Mesenchymal stem cell (in vitro differentiated cells and primary cell): Measurements from ENCODE around the gene TBC1D32.
A peak's percentile ranks its signal among the peaks of the same experiment; 100 is the strongest.
"Not testable (repeated sequence)": the region's sequence is repeated elsewhere in the genome, so short reads cannot be mapped to it uniquely, and the experiment has no call there.

Experiments
- DNase-seq: peaks from one replicate; pipeline ENCODE4 v3.0.0-alpha.2; 2013
- H2AFZ ChIP-seq: one replicate; pipeline ENCODE4 v1.6.1; 2013; ENCODE audit warnings: low read depth, mild to moderate bottlenecking, control low read depth, inconsistent platforms, low read length, moderate library complexity
- H2AK5ac ChIP-seq: 2 replicates; pipeline ENCODE4 v1.6.1; 2013; ENCODE audit warnings: low read length, moderate library complexity, mild to moderate bottlenecking, inconsistent platforms; ENCODE audit not compliant: severe bottlenecking
- H2BK120ac ChIP-seq: one replicate; pipeline ENCODE4 v1.6.1; 2013; ENCODE audit warnings: low read depth, mild to moderate bottlenecking, inconsistent platforms, low read length, moderate library complexity
- H2BK12ac ChIP-seq, 2 experiments: one replicate each; pipeline ENCODE4 v1.6.1; 2013; ENCODE audit warnings: inconsistent platforms in 2 of 2, low read length in 2 of 2, mild to moderate bottlenecking in 2 of 2, moderate library complexity in 2 of 2, control low read depth in 1 of 2
- H2BK15ac ChIP-seq: one replicate; pipeline ENCODE4 v1.6.1; 2013; ENCODE audit warnings: mild to moderate bottlenecking, low read depth, inconsistent platforms; ENCODE audit not compliant: poor library complexity, severe bottlenecking
- H2BK5ac ChIP-seq: 2 replicates; pipeline ENCODE4 v1.6.1; 2013; ENCODE audit warnings: low read depth, mild to moderate bottlenecking, low read length, control low read depth, inconsistent platforms; ENCODE audit not compliant: poor library complexity, severe bottlenecking
- H3K14ac ChIP-seq, 2 experiments: one replicate each; pipeline ENCODE4 v1.6.1; 2013; ENCODE audit warnings: inconsistent platforms in 2 of 2, low read length in 2 of 2, control low read depth in 1 of 2, mild to moderate bottlenecking in 1 of 2, moderate library complexity in 1 of 2
- H3K18ac ChIP-seq, 2 experiments: one replicate each; pipeline ENCODE4 v1.6.1; 2013; ENCODE audit warnings: inconsistent platforms in 2 of 2, low read length in 2 of 2, control low read depth in 1 of 2, low read depth in 1 of 2, mild to moderate bottlenecking in 1 of 2
- H3K23ac ChIP-seq, 2 experiments: one replicate each; pipeline ENCODE4 v1.6.1; 2013; ENCODE audit warnings: inconsistent platforms in 2 of 2, low read length in 2 of 2, mild to moderate bottlenecking in 2 of 2, moderate library complexity in 2 of 2, control low read depth in 1 of 2
- H3K27ac ChIP-seq: 2 replicates; pipeline ENCODE4 v1.5.1; 2013; ENCODE audit warnings: mild to moderate bottlenecking, moderate library complexity, low read length, control low read depth, inconsistent platforms; ENCODE audit not compliant: poor library complexity, severe bottlenecking
- H3K27me3 ChIP-seq, 2 experiments: 2 replicates each; pipeline versions ENCODE4 v1.6.1 to v1.7.0; 2013; ENCODE audit warnings: low read length in 2 of 2, mild to moderate bottlenecking in 2 of 2, moderate library complexity in 2 of 2, control low read depth in 1 of 2, inconsistent platforms in 1 of 2; ENCODE audit not compliant: control insufficient read depth in 1 of 2, insufficient read depth in 1 of 2
- H3K36me3 ChIP-seq, 2 experiments: 2 replicates each; pipeline versions ENCODE4 v1.6.1 to v1.7.0; 2013; ENCODE audit warnings: low read length in 2 of 2, control low read depth in 1 of 2, inconsistent platforms in 1 of 2, low read depth in 1 of 2, mild to moderate bottlenecking in 1 of 2; ENCODE audit not compliant: insufficient read depth in 2 of 2, control insufficient read depth in 1 of 2
- H3K4ac ChIP-seq, 2 experiments: one replicate each; pipeline ENCODE4 v1.6.1; 2013; ENCODE audit warnings: inconsistent platforms in 2 of 2, low read length in 2 of 2, mild to moderate bottlenecking in 2 of 2, moderate library complexity in 2 of 2, control low read depth in 1 of 2, low read depth in 1 of 2
- H3K4me1 ChIP-seq: 2 replicates; pipeline ENCODE4 v1.6.1; 2013; ENCODE audit warnings: low read depth, low read length, control low read depth; ENCODE audit not compliant: control insufficient read depth, insufficient read depth
- H3K4me2 ChIP-seq: 2 replicates; pipeline ENCODE4 v1.6.1; 2013; ENCODE audit warnings: low read length, mild to moderate bottlenecking, inconsistent platforms; ENCODE audit not compliant: poor library complexity, severe bottlenecking
- H3K4me3 ChIP-seq, 2 experiments: 2 replicates each; pipeline versions ENCODE4 v1.5.1 to v1.7.0; 2013; ENCODE audit warnings: low read length in 2 of 2, mild to moderate bottlenecking in 2 of 2, control low read depth in 1 of 2, low read depth in 1 of 2; ENCODE audit not compliant: insufficient read depth in 1 of 2
- H3K79me1 ChIP-seq: replicated peaks from 2 replicates; pipeline ENCODE4 v1.6.1; 2013; ENCODE audit warnings: mild to moderate bottlenecking, control low read depth, low read length, inconsistent platforms; ENCODE audit not compliant: poor library complexity, severe bottlenecking
- H3K9ac ChIP-seq: 2 replicates; pipeline ENCODE4 v1.7.0; 2013; ENCODE audit warnings: mild to moderate bottlenecking, low read length, moderate library complexity
- H3K9me3 ChIP-seq: 2 replicates; pipeline ENCODE4 v1.7.0; 2013; ENCODE audit warnings: mild to moderate bottlenecking, low read length; ENCODE audit not compliant: control insufficient read depth
- H4K8ac ChIP-seq: one replicate; pipeline ENCODE4 v1.6.1; 2013; ENCODE audit warnings: inconsistent platforms, mild to moderate bottlenecking, low read length, moderate library complexity
- H4K91ac ChIP-seq: one replicate; pipeline ENCODE4 v1.6.1; 2013; ENCODE audit warnings: mild to moderate bottlenecking, low read length, inconsistent platforms
- WGBS: methylation state at CpG from one replicate; pipeline ENCODE4 v1.1.7; 2013; ENCODE audit warnings: mixed read lengths; 5-methylcytosine and 5-hydroxymethylcytosine counted together

Gene TBC1D32

DNA sequence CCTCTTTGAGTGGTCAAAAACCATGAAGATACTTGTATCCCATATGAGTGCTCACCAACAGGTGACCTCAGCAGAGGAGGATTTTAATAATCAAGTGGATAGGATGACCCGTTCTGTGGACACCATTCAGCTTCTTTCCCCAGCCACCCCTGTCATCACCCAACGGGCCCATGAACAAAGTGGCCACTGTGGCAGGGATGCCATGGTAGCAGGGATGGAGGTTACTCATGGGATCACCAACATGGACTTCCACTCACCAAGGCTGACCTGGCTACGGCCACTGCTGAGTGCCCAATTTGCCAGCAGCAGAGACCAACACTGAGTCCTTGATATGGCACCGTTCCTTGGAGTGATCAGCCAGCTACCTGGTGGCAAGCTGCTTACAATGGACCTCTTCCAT lies 138.2 kb downstream of the TBC1D32 start:
- H2AFZ ChIP-seq, H3K4me3 ChIP-seq, H3K14ac ChIP-seq, H3K36me3 ChIP-seq, H3K79me1 ChIP-seq, H2BK5ac ChIP-seq, H3K18ac ChIP-seq, DNase-seq, H2BK12ac ChIP-seq, H3K9ac ChIP-seq, H3K4me1 ChIP-seq, H3K4me2 ChIP-seq, H3K4ac ChIP-seq, H3K27me3 ChIP-seq, H2BK15ac ChIP-seq, H4K91ac ChIP-seq, H2AK5ac ChIP-seq, H2BK120ac ChIP-seq, H4K8ac ChIP-seq, H3K9me3 ChIP-seq, H3K23ac ChIP-seq, H3K27ac ChIP-seq: not testable (repeated sequence)
- WGBS, result 96% methylated on average over 4 of the region's 4 CpGs

DNA sequence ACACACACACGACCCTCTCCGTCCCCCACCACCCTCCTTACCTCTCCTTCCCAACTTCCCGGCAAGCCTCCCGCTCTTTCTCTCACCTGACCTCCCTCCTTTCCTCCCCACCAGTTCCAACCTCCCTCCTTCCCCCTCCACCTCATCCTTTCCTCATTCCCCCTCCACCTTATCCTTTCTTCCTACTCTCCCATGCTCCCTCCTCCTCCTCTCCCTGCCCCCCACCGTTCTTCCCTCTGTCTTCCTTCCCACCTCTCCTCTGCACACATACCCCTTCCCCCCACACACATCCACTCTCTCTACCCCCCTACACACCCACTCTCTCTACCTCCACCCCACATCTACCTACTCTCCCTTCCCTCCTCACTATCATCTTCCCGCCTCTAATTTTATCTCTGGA lies 144.2 kb downstream of the TBC1D32 start:
- Histone ChIP-seq H3K18ac (peak overlapping the region in 1 of 2 experiments; percentile 8), H3K4me1 (no peaks in the 10 kb centered on the region), H2BK15ac (no peak overlapping the region), H3K36me3 (no peaks in the 10 kb centered on the region), H2BK120ac (no peak overlapping the region), H3K79me1 (no peaks in the 10 kb centered on the region), H2BK5ac (no peak overlapping the region), H3K27me3 (no peaks in the 10 kb centered on the region), H3K4ac (no peak overlapping the region), H4K91ac (peak overlapping the region; percentile 73), H2AK5ac (no peak overlapping the region), H2BK12ac (no peak overlapping the region), H3K23ac (no peak overlapping the region), H3K9ac (no peak overlapping the region), H3K4me2 (no peak overlapping the region), H3K4me3 (no peak overlapping the region), H4K8ac (no peak overlapping the region), H2AFZ (no peak overlapping the region), H3K14ac (no peak overlapping the region), H3K27ac (no peak overlapping the region), H3K9me3 (no peaks in the 10 kb centered on the region)
- WGBS, result 54% methylated on average over 5 of the region's 6 CpGs
- DNase-seq, result no peak

DNA sequence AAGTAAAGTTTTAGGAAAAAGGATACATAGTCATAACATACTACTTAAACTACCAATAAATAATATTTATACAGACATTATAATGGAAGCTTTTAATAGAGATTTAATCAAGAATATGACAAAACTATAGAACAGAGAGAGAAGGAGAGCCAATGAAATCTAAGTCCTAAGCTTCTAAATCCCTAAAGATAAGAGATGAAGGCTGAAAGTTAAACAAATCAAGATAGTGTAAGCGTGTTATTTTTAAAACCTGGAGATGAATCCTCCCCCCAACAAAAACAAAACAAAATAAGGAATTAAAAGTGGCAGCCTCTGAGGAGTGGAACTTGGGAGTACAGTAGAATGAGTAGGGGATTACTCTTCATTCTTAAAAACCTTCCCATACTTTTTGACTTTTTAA lies 145.9 kb downstream of the TBC1D32 start:
- no peak for DNase-seq
- no CpG with 5 or more reads among the region's 1 CpG for WGBS
- Histone ChIP-seq H3K23ac (no peak overlapping the region), H2BK15ac (no peak overlapping the region), H3K4me1 (no peaks in the 10 kb centered on the region), H3K4ac (no peak overlapping the region), H3K14ac (no peak overlapping the region), H3K36me3 (no peaks in the 10 kb centered on the region), H2BK120ac (no peak overlapping the region), H3K79me1 (no peaks in the 10 kb centered on the region), H4K8ac (no peak overlapping the region), H3K4me3 (no peak overlapping the region), H3K27ac (no peak overlapping the region), H2AK5ac (no peak overlapping the region), H3K18ac (no peak overlapping the region), H2AFZ (no peak overlapping the region), H2BK5ac (no peak overlapping the region), H2BK12ac (no peak overlapping the region), H3K9ac (no peak overlapping the region), H3K27me3 (no peaks in the 10 kb centered on the region), H4K91ac (no peak overlapping the region), H3K4me2 (no peak overlapping the region), H3K9me3 (no peaks in the 10 kb centered on the region)

DNA sequence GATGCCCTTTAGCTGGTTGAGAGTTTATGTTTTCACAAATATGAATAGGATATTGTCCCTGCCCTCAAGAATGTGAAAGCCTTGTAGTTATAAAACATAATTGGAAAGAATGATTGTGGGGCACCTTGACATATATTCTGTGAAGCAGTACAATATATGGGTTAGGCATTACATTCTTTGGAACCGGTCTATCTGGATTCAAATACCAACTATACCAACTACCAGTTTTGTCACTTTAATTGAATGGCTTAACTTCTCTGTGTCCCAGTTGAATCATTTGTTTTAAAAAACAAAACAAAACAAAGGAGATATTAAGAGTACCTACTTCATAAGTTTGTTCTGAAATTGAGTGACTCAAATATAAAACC lies 146.5 kb downstream of the TBC1D32 start:
- no peak for DNase-seq
- Histone ChIP-seq H3K4ac (no peak overlapping the region), H3K27ac (no peak overlapping the region), H2BK5ac (no peak overlapping the region), H4K8ac (no peak overlapping the region), H3K18ac (no peak overlapping the region), H3K27me3 (no peaks in the 10 kb centered on the region), H3K9me3 (no peaks in the 10 kb centered on the region), H3K23ac (no peak overlapping the region), H3K4me1 (no peaks in the 10 kb centered on the region), H2BK12ac (no peak overlapping the region), H3K79me1 (no peaks in the 10 kb centered on the region), H3K9ac (no peak overlapping the region), H3K36me3 (no peaks in the 10 kb centered on the region), H2AFZ (no peak overlapping the region), H3K4me3 (no peak overlapping the region), H3K4me2 (no peak overlapping the region), H2AK5ac (no peak overlapping the region), H3K14ac (no peak overlapping the region), H4K91ac (no peak overlapping the region), H2BK15ac (no peak overlapping the region), H2BK120ac (no peak overlapping the region)
- WGBS, result no CpG with 5 or more reads among the region's 1 CpG
